Neural progenitor cell (in vitro differentiated cells): ENCODE data around the gene TTC8.

ENCODE experiments used
- CTCF ChIP-seq: fragments of 200-600 bp; sonication (generic); IDR thresholded peaks from 2 replicates; pipeline ENCODE4 v1.5.1; 2017; ENCODE audit warnings: antibody characterized with exemption, mild to moderate bottlenecking
- EZH2 ChIP-seq: fragments of 200-600 bp; sonication (generic); IDR thresholded peaks from 2 replicates; pipeline ENCODE4 v1.6.1; 2017; ENCODE audit warnings: antibody characterized with exemption, mild to moderate bottlenecking, moderate library complexity
- EZH2phosphoT487 ChIP-seq: fragments of 200-600 bp; sonication (generic); IDR thresholded peaks from 2 replicates; pipeline ENCODE4 v1.6.1; 2017; ENCODE audit warnings: antibody characterized with exemption

- TF ChIP-seq CTCF (no peak), EZH2phosphoT487 (no peak), EZH2 (no peak)
Observed at GRCh38 chr14:88870777-88871176, 46.3 kb downstream of the TTC8 start.
